CD4-positive, alpha-beta T cell treated with Interleukin-21 for 1 hour (primary cell): ENCODE data around the gene RBL1.
"Not testable (repeated sequence)": the region's sequence is repeated elsewhere in the genome, so short reads cannot be mapped to it uniquely, and the experiment has no call there.

Source experiments
- DNase-seq: peaks from one replicate; pipeline ENCODE4 v3.0.0-alpha.2; 2020

The RBL1 gene, protein sequence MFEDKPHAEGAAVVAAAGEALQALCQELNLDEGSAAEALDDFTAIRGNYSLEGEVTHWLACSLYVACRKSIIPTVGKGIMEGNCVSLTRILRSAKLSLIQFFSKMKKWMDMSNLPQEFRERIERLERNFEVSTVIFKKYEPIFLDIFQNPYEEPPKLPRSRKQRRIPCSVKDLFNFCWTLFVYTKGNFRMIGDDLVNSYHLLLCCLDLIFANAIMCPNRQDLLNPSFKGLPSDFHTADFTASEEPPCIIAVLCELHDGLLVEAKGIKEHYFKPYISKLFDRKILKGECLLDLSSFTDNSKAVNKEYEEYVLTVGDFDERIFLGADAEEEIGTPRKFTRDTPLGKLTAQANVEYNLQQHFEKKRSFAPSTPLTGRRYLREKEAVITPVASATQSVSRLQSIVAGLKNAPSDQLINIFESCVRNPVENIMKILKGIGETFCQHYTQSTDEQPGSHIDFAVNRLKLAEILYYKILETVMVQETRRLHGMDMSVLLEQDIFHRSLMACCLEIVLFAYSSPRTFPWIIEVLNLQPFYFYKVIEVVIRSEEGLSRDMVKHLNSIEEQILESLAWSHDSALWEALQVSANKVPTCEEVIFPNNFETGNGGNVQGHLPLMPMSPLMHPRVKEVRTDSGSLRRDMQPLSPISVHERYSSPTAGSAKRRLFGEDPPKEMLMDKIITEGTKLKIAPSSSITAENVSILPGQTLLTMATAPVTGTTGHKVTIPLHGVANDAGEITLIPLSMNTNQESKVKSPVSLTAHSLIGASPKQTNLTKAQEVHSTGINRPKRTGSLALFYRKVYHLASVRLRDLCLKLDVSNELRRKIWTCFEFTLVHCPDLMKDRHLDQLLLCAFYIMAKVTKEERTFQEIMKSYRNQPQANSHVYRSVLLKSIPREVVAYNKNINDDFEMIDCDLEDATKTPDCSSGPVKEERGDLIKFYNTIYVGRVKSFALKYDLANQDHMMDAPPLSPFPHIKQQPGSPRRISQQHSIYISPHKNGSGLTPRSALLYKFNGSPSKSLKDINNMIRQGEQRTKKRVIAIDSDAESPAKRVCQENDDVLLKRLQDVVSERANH

DNA sequence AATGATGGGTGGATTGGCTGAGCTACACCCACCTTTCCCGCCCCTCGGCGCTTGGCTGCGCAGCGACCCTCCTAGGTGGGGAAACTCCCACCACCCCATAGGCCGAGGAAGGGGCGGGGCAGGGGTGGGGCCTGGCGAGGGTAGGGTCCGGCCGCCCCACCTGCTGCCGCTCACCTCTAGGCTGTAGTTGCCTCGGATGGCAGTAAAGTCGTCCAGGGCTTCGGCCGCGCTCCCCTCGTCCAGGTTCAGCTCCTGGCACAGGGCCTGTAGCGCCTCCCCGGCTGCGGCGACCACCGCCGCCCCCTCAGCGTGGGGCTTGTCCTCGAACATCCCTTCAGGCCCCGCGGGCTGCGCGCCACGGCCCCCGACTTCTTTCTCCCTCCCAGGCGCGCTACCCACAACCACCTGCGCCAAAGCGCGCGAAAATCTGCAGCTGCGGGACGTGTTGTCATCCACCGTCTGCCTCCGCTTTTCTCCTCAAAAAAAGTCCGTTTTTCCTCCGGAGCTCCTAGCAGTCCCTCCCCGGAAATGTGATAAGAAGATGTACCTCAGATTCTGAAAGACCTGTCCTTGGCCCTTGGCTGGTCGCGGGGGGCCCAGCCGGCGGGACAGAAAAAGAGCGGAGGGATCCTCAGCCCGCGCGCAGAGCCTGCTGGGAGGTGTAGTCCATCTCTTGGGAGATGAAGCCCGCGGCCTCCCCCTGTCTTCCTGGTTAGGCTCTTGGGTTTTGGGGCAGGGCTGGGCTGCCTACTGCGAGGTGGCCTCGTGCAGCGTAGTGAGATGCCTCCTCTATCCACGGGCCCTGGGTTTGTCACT lies at the start of gene RBL1:
RBL1 (minus strand) TSS at position 399 of the 816 bp plus-strand sequence; CDS start at position 330, 69 bp downstream.
- DNase-seq = peak; percentile 89

DNA sequence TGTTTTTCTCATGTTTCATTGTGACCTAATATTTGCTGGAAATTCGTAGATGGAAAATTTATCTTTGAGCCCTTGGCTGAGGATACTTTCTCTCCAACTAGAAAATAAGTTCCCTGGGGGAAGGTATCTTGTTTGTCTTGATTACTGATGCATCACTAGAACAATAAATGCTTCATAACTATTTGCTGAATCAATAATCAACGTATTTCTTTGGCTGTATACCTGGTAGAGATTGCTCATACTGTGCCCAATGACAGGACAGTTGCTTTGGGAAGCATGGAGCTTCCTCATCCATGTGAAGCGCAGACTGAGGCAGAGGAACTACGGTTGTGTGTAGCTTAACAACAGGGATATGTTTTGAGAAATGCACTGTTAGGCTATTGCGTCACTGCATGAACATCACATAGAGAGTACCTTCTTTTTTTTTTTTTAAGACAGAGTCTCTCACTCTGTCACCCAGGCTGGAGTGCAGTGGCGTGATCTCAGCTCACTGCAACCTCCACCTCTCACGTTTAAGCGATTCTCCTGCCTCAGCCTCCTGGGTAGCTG lies 49.1 kb upstream of the RBL1 start:
- DNase-seq = no peak

DNA sequence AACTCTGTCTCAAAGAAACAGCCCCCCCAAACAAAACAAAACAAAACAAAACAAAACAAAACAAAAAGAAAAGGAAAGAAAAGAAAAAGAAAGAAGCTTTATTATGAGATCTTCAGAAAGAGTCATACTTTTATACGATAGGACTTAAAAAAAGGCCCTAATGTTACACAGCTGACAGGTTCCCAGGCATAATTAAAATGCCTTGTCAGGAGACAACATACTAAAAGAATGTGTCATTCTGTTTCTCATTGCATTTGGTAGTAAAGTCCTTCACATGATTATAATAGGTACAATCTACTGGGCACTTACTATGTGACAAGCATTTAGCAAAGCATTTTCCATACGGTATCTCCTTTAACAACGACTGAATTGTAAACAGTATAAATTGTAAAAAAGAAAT lies 46.9 kb upstream of the RBL1 start:
- DNase-seq = no peak

DNA sequence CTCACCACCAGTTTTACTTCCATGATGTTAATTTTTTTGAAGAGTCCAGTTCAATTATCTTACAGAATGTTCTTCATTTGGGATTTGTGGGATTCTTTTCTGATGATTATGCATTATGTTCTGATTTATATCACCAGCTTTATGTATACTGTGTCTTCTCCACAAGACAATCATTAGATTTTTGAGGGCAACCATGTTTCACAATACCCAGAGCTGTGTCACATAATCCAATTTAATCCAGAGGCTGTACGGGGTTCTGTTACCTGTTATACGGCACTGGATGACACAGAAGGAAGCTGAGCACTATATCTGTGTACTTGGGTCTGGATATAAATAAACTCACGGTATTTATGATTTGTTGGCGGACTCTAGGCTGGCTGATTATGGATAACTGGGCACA lies 41.8 kb upstream of the RBL1 start:
- DNase-seq = no peak

DNA sequence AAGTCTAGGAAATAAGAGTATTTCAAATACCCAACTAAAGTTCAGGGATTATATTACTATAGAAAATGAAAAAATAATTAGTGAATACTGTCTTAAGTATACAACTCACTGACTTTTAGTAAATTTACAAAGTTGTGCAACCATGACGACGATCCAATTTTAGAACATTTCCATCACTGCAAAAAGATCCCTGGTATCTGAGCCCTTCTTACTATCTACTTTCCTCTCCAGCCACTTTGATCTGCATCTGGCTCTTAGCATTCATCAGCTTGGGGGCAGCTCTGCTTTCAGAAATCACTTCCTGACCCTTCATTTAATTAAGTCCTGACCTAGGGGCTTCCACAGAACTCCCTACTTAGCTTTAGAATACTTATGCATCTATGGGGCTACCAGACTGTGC lies 38.2 kb upstream of the RBL1 start:
- DNase-seq = no peak

DNA sequence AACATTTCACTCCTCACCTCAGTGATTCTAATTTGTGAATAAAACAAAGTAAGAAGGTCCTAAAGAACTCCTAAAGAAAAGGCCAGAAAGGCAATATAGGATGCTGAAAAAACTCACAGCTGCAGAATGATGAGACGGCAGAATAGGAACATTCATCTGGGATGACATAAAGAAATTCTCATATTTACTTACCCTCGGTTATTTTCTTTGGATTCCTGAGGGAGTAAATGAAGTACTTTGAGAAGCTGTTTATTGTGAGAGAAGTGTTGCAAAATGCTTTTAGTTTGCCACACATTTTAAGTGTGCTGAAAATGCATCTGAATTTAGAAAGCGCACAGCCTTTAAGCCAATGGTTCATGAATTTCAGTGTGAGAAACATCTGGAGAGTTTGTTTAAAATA lies 35.7 kb upstream of the RBL1 start:
- DNase-seq = no peak

DNA sequence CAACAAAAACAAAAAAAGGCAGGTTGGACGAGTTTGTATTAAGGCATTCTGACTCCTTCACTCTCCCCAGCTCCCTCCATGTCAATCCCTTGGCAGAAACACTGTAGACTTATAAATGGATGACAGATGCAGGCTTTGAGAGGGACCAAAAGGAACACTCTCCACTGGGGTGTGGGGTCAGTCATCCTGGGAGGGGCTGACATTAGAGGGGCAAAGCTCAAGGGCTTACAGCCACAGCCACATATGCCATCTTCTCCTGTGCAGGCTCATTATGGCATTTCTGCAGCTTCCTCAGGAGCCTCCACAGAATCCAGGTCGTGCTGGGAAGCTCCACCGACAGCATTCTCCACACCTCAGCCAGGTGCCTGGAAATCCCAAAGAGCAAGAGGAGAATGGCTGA lies 33.0 kb upstream of the RBL1 start:
- no peak for DNase-seq

DNA sequence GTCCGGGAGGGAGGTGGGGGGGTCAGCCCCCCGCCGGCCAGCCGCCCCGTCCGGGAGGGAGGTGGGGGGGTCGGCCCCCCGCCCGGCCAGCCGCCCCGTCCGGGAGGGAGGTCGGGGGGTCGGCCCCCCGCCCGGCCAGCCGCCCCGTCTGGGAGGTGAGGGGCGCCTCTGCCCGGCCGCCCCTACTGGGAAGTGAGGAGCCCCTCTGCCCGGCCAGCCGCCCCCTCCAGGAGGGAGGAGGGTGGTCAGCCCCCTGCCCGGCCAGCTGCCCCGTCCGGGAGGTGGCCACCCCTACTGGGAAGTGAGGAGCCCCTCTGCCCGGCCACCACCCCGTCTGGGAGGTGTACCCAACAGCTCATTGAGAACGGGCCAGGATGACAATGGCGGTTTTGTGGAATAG lies 30.5 kb upstream of the RBL1 start:
- DNase-seq = not testable (repeated sequence)

DNA sequence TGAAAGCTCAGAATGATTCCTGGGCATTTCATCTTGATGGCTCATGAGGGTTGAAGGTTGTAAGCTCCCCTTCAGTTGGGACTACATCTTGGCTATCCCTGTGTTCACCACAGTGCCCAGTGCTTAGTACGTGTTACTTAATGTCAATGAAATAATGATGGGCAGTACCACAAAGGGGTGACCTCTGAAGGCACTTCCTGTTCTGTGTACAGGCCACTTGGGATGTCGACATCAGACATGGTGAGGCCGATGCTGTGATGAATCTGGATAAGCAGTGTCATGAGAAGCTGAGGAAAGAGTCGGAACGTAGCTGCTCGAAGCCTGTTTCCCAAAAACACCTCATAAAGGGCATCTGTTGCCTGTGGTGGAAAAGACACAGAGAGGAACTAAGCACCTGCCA lies 27.6 kb upstream of the RBL1 start:
- DNase-seq = no peak

DNA sequence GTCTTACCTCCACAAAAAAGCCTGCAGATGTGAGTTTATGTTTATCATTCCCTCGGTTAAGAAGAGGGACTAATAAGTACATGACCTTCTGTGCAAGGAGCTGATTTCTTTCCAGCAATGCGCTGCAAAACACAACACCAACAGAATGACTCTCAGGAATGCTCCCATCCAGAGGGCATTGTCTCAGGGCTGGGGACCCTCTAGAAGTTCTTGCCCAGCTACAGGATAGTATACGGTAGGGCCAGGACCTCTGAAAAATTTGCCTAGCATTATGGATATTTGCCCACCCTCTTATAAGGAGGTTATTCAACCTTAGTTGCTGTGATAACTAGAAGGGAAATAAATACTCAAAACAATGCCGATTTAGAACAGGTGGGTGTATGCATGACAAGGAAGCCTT lies 24.7 kb upstream of the RBL1 start:
- no peak for DNase-seq

DNA sequence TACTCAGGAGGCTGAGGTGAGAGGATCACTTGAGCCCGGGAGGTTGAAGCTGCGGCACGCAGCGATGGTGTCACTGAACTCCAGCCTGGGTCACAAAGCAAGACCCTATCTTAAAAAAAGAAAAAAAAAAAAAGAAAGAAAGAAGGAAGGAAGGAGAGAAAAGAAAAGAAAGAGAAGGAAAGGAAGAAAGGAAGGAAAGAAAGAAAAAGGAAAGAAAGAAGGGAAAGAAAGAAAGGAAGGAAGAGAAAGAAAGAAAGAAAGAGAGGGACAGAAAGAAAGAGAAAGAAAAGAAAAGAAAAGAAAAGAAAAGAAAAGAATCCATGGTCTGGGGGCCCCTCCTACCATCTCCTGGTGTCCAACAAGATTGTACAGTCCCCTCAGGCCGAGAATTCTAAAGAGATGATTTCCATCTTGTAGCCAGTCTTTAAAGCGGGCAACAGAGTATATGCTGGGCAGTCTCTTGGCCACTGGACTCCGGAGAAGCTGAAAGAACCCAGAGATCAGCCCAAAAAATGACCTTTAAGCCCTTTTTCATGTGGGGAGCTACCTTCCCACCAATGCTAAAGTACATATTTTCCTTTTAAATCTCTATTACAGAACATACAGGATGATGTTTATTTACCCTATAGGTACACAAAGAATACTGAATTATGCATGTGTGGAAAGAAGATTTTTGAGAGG lies 23.7 kb upstream of the RBL1 start:
- no peak for DNase-seq

DNA sequence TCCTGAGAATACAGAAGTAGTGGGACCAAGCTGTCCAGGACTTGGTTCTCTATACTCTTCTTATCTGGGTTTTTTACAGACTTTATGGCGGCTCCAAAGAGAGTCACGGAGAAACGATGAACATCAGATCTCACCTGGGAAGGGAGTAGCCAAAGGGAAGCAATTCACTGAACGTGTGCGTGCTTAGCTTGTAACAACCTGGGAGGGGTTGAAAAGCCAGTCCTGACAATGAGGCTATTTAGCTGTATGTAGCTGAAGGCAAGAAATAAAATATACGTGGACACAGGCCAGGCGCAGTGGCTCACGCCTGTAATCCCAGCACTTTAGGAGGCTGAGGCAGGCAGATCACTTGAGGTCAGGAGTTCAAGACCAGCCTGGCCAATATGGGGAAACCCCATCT lies 18.2 kb upstream of the RBL1 start:
- no peak for DNase-seq

DNA sequence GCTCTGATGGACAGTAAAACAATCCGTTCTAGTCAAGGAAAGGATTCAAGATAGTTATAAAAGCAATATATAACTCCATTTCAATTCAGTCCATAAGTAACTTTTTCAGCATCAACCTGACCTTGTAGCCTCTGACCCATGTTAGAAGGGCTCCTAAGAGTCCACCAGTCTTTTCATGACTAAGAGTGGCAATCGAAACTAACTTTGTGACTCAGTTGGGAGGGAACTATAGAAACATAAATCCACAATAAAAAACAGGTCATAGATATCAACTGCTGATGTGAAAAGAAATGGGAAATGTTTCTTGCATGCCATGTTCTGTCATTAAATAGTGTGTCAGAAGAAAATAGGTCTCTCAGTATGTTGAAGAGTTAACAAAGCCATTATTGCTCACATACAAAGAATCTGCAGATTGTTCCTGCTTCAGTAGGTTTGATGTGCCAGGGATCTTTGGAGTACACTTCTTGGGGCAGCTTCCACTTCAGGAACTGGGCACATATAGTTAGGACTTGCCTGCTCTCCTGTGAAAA lies 16.2 kb upstream of the RBL1 start:
- DNase-seq = no peak

DNA sequence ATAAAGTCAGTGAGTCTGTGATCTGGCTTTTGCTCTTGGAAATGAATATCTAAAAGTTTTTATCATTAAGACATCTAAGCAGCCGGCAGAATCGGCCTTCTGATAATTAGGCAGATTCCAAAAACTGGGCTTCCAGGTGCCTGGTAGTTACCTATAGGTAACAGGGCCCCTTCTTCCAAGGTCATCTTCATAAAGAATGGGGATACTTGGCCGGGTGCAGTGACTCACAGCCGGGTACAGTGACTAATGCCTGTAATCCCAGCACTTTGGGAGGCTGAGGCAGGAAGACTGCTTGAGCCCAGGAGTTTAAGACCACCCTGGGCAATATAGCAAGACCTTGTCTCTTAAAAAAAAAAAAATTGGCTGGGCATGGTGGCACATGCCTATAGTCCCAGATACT lies 12.9 kb upstream of the RBL1 start:
- no peak for DNase-seq

DNA sequence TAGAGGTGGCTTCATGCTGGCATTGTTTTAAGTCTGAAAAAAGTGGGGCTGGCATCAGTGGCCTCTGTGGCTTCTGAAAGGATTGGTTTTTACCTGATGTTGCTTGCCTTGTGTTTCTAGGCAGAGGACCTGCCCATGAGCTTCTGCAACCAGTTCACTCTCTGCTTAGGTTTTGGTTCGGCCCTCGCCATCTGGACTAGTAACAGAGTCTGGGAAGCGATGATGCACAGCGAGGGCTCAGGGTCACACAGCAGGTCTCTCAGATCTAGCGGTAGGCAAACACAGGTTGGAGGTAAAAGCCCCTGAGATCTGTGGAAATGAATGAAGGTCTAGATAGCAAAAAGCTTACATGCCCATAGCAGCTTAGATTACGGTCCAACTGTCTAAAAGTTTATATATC lies 6.8 kb upstream of the RBL1 start:
- no peak for DNase-seq

DNA sequence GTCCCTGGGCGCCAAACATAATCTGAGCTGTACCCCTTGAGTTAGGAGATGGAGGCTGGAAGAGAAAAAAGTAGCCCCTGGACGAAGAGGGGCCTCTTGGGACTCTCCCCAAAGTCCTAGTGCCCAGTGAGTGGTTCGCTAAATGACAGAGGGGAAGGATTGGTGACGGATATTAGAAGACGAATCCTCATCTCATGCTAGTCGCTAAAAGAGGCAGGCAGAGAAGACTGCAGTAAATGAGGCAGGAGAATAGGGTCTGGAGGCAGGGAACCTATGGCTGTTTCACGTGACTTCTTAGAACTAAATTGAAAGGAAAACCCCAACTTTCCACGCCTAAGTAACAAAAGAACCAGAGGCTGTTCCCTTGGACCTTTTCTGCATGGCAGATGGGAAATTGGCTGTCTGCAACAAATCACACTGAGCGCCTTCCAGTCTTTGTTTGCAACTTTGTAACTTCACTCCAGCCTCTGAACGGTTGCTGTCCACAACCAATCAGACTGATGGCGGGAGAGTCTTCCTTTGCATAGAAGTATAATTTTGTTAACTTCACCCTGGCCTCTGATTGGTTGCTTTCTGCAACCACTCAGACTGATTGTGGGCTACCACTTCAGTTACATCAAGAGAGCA lies 731 bp upstream of the RBL1 start:
- no peak for DNase-seq

- DNase-seq = peak; percentile 63
These were observed 644 bp downstream of the RBL1 start for GRCh38 chr20:37095108-37095598.

GRCh38 chr20:37090407-37090806 lies 5.4 kb downstream of the RBL1 start:
- no peak for DNase-seq

DNA sequence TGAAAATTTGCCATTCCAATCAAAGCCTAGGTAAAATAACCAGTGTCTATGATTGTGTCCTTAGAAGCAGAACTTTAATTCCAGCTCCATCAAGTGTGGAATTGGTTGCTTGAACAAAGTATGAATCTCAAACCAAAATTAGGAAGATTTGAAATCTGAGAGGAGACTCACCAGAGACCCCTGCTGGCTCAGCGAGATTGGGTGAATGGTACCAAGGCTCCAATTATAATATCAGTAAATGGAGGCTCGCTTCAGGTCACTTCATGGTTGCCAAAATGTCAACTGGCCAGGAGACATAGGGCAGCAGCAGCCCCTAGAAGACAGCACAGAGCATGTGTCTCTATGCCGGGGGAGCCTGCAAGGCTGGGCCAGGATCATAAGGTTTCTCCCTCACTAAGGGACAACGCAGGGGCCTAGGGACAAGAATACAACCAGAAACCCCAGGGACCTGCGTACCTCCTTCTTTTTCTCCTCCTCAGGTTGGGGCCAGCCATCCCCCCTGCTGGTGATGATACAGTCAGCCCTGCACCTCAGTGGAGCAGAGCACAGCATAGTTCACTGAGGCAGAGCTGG lies 14.0 kb downstream of the RBL1 start:
- DNase-seq = peak; percentile 54

- DNase-seq = no peak
These were observed 18.8 kb downstream of the RBL1 start for GRCh38 chr20:37077009-37077408.
